Ovary (tissue), 1 donor: ENCODE results near the gene ARMC2.

Experiments used
- EP300 ChIP-seq: sonication (generic); formaldehyde crosslinking; IDR thresholded peaks from one replicate; pipeline ENCODE4 v1.6.1; 2017; ENCODE audit warnings: antibody characterized with exemption
- POLR2A ChIP-seq: fragments of 450-650 bp; IDR thresholded peaks from one replicate; pipeline ENCODE4 v1.6.1; 2017; ENCODE audit warnings: antibody characterized with exemption, mild to moderate bottlenecking, moderate library complexity

DNA sequence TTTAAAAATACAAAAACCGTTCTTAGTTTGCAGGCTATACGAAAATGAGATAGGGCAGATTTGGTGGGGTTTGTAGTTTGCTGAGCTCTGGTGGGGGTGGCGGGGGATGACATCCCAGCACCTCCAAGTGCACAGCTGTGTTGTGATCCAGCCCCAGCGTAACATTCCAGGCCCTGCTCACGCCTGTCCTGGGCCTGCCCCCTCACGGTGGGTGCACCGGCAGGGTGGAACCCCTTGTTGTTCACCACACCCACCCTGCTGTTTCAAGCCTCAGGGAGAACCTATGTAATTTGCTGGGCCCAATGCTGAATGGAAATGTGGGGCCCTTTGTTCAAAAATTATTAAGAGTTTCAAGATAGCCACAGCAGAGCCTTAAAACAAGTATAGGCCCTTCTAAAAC, 25.0 kb downstream of the ARMC2 start:
- TF ChIP-seq EP300 = no peak
- no peak for TF ChIP-seq POLR2A
